B cell (primary cell): ENCODE data around the gene ARHGEF37. TPM values are rescaled to one million over a fixed set of nuclear protein-coding genes. Genes with fewer than 3 reads are reported as not detected.
"Not testable (repeated sequence)": the region's sequence is repeated elsewhere in the genome, so short reads cannot be mapped to it uniquely, and the experiment has no call there.

Experiments used
- ATAC-seq: fragments of 200-7000 bp; cut with Tn5 transposase; one replicate; pipeline ENCODE4 v1.10.0; 2021; ENCODE audit warnings: low read depth, mild to moderate bottlenecking, moderate number of reproducible peaks, moderate library complexity
- CTCF ChIA-PET: fragments of 350-600 bp; sonication (Branson Sonifier 250); formaldehyde crosslinking; loops from one replicate; lab custom pipeline; 2021; ENCODE audit warnings: antibody characterized with exemption, inconsistent platforms; lab: Charles Lee
- POLR2A ChIA-PET: fragments of 350-600 bp; sonication (Branson Sonifier 250); formaldehyde crosslinking; loops from one replicate; lab custom pipeline; 2021; ENCODE audit warnings: antibody characterized with exemption; lab: Charles Lee
- DNase-seq: peaks from one replicate; pipeline ENCODE4 v3.0.0; 2013
- H2AFZ ChIP-seq: 2 replicates; pipeline ENCODE4 v1.6.1; 2012; ENCODE audit warnings: mild to moderate bottlenecking, low read depth, low read length; ENCODE audit not compliant: insufficient read depth, poor library complexity, severe bottlenecking
- H3K27ac ChIP-seq, 2 donors: 1 replicate in 1 of 2; 2 replicates in 1 of 2; pipeline ENCODE4 v1.5.1; 2012 to 2013; ENCODE audit warnings: low read length in 2 of 2, mild to moderate bottlenecking in 2 of 2, moderate library complexity in 1 of 2
- H3K27me3 ChIP-seq, 4 experiments: fragments of 200-600 bp in 1 of 4; sonication (generic) in 1 of 4; replicated peaks in 1 of 4; 1 replicate in 2 of 4; 2 replicates in 2 of 4; pipeline versions ENCODE4 v1.6.1 to v1.7.0; 2013 to 2016; ENCODE audit warnings: low read length in 3 of 4, mild to moderate bottlenecking in 2 of 4, mixed read lengths in 1 of 4, moderate library complexity in 1 of 4; ENCODE audit not compliant: insufficient read depth in 4 of 4, control insufficient read depth in 3 of 4; ENCODE audit errors: control extremely low read depth in 1 of 4
- H3K36me3 ChIP-seq, 2 experiments: replicated peaks in 1 of 2; 1 replicate in 1 of 2; 2 replicates in 1 of 2; pipeline versions ENCODE4 v1.6.1 to v1.7.1; 2013; ENCODE audit warnings: low read length in 1 of 2; ENCODE audit not compliant: insufficient read depth in 2 of 2, control insufficient read depth in 1 of 2; ENCODE audit errors: control extremely low read depth in 1 of 2, extremely low read depth in 1 of 2
- H3K4me1 ChIP-seq, 2 donors: fragments of 200-600 bp in 1 of 2; sonication (generic) in 1 of 2; 1 replicate in 1 of 2; 2 replicates in 1 of 2; pipeline versions ENCODE4 v1.5.1 to v1.6.1; 2013 to 2017; ENCODE audit warnings: low read length in 2 of 2; ENCODE audit not compliant: control insufficient read depth in 2 of 2, insufficient read depth in 2 of 2
- H3K4me2 ChIP-seq: replicated peaks from 2 replicates; pipeline ENCODE3; 2012; ENCODE audit warnings: mild to moderate bottlenecking, low read depth, low read length; ENCODE audit not compliant: poor library complexity, severe bottlenecking
- H3K4me3 ChIP-seq, 5 experiments: fragments of 200-600 bp in 1 of 5; sonication (generic) in 1 of 5; 1 replicate in 3 of 5; 2 replicates in 2 of 5; pipeline versions ENCODE4 v1.5.1 to v1.7.0; 2011 to 2016; ENCODE audit warnings: low read length in 4 of 5, mild to moderate bottlenecking in 4 of 5, low read depth in 2 of 5, control low read depth in 1 of 5, moderate library complexity in 1 of 5; ENCODE audit not compliant: insufficient read depth in 1 of 5; ENCODE audit errors: control extremely low read depth in 1 of 5, extremely low read depth in 1 of 5
- H3K79me2 ChIP-seq: fragments of 200-600 bp; sonication (generic); one replicate; pipeline ENCODE4 v1.6.0; 2016; ENCODE audit warnings: low read length; ENCODE audit not compliant: control insufficient read depth, insufficient read depth
- H3K9ac ChIP-seq: fragments of 200-600 bp; sonication (generic); 2 replicates; pipeline ENCODE4 v1.6.1; 2017; ENCODE audit warnings: mild to moderate bottlenecking, low read length, moderate library complexity
- H3K9me3 ChIP-seq, 3 donors: one replicate each; pipeline versions ENCODE4 v1.6.1 to v1.7.1; 2013; ENCODE audit warnings: low read length in 2 of 3; ENCODE audit not compliant: control insufficient read depth in 2 of 3, insufficient read depth in 1 of 3; ENCODE audit errors: control extremely low read depth in 1 of 3
- H4K20me1 ChIP-seq: 2 replicates; pipeline ENCODE4 v1.6.0; 2012; ENCODE audit warnings: mild to moderate bottlenecking, low read length; ENCODE audit not compliant: insufficient read depth, control insufficient read depth, poor library complexity, severe bottlenecking
- H3K27ac Mint-ChIP-seq: one replicate; pipeline ENCODE4 v1.8.0; 2021; ENCODE audit warnings: mixed read lengths
- H3K27me3 Mint-ChIP-seq: one replicate; pipeline ENCODE4 v1.8.0; 2021; ENCODE audit warnings: mixed read lengths
- H3K4me1 Mint-ChIP-seq: one replicate; pipeline ENCODE4 v1.8.0; 2021; ENCODE audit warnings: mixed read lengths
- H3K4me3 Mint-ChIP-seq: one replicate; pipeline ENCODE4 v1.8.0; 2021; ENCODE audit warnings: mixed read lengths
- H3K9me3 Mint-ChIP-seq: one replicate; pipeline ENCODE4 v1.8.0; 2022; ENCODE audit warnings: mixed read lengths; ENCODE audit not compliant: insufficient read depth
- EZH2 ChIP-seq: IDR thresholded peaks from 2 replicates; pipeline ENCODE4 v1.6.1; 2012; ENCODE audit warnings: borderline replicate concordance, low read depth, mild to moderate bottlenecking, moderate library complexity, low read length; ENCODE audit not compliant: insufficient read depth, poor library complexity, severe bottlenecking
- WGBS: methylation state at CpG from one replicate; pipeline ENCODE4 v1.1.5; 2013; ENCODE audit warnings: missing lambda C conversion rate; ENCODE audit not compliant: insufficient coverage; 5-methylcytosine and 5-hydroxymethylcytosine counted together
- intact Hi-C: fragments of 100-400 bp; cut with micrococcal nuclease; formaldehyde crosslinking; loops from one replicate; pipeline ENCODE4 v1.10.0; 2022
- polyA plus RNA-seq: library from polyadenylated mRNA; depleted of rRNA; stranded (reverse); fragments of >200 nt; gene quantifications from 2 replicates; pipeline ENCODE4 v1.2.3, GENCODE V29; 2012
- total RNA-seq, 2 donors: library from RNA; stranded (reverse); fragments of 120-200 nt in 1 of 2; gene quantifications; 1 replicate in 1 of 2; 2 replicates in 1 of 2; pipeline versions ENCODE4 v1.2.3 to v1.2.4, GENCODE V29; 2013 to 2022
- TF ChIP-seq, protein P1 (sequence below): fragments of 200-600 bp; IDR thresholded peaks from one replicate; pipeline ENCODE4 v1.8.0; 2022; ENCODE audit warnings: antibody characterized with exemption, mild to moderate bottlenecking

The ARHGEF37 gene
- total and polyA plus RNA-seq, 2 donors (not counting 1 experiment from before 2014, with no cell fraction given) = 0.06 to 1.7 TPM

DNA sequence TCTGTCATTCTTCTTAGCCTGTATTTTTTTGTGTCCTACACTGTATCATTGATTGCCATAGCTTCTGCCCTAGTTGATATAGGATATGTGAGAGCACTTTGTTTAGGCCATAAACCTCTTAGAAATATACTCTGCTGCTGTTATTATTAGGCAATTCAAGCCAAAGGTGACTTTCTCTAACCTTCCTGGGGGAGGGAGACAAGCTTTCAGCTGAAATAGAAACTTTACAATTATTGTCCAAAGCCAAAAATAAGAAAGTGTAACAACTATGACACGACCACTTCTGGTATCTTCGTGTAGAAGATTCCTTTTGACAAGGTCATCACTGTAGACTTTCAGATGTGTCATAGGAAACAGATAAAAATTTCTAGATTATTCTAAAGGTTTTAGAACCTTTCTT, 17.8 kb upstream of the ARHGEF37 start:
- DNase-seq = no peak
- H3K27ac ChIP-seq = no peak overlapping the region
- no peak overlapping the region for H3K4me3 ChIP-seq
- intact Hi-C loops = loop anchor here (5.0 kb wide), 1 partner anchor 831 kb away; no protein-coding TSS in a partner anchor
- H3K36me3 ChIP-seq = no peaks in the 10 kb centered on the region
- H3K9me3 ChIP-seq = no peaks in the 10 kb centered on the region
- H4K20me1 ChIP-seq = no peaks in the 10 kb centered on the region
- H3K9me3 Mint-ChIP-seq = no peaks in the 10 kb centered on the region
- CTCF ChIA-PET = interaction anchor here (0.6 to 5.0 kb wide), 12 partner anchors 10 to 245 kb away, joined by 3 to 67 read pairs (median 4); partner anchors contain the start of genes CSNK1A1 and IL17B
- no CpG with 5 or more reads among the region's 2 CpGs for WGBS
- H3K4me1 Mint-ChIP-seq = no peaks in the 10 kb centered on the region
- H3K9ac ChIP-seq = no peak overlapping the region
- no peaks in the 10 kb centered on the region for H3K27me3 ChIP-seq
- H3K27me3 Mint-ChIP-seq = no peaks in the 10 kb centered on the region
- H3K27ac Mint-ChIP-seq = no peak overlapping the region
- POLR2A ChIA-PET = no interaction called here
- H3K4me3 Mint-ChIP-seq = no peak overlapping the region
- no peak overlapping the region for H3K4me2 ChIP-seq
- ATAC-seq = no peak
- H3K4me1 ChIP-seq = no peaks in the 10 kb centered on the region
- TF ChIP-seq EZH2 = no peak
- TF ChIP-seq, protein P1, sequence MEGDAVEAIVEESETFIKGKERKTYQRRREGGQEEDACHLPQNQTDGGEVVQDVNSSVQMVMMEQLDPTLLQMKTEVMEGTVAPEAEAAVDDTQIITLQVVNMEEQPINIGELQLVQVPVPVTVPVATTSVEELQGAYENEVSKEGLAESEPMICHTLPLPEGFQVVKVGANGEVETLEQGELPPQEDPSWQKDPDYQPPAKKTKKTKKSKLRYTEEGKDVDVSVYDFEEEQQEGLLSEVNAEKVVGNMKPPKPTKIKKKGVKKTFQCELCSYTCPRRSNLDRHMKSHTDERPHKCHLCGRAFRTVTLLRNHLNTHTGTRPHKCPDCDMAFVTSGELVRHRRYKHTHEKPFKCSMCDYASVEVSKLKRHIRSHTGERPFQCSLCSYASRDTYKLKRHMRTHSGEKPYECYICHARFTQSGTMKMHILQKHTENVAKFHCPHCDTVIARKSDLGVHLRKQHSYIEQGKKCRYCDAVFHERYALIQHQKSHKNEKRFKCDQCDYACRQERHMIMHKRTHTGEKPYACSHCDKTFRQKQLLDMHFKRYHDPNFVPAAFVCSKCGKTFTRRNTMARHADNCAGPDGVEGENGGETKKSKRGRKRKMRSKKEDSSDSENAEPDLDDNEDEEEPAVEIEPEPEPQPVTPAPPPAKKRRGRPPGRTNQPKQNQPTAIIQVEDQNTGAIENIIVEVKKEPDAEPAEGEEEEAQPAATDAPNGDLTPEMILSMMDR = no peak
- no peak overlapping the region for H2AFZ ChIP-seq
- H3K79me2 ChIP-seq = no peaks in the 10 kb centered on the region

- H3K27ac ChIP-seq, H3K4me2 ChIP-seq, H3K27me3 ChIP-seq, H3K4me1 Mint-ChIP-seq, H3K27me3 Mint-ChIP-seq, H3K9me3 Mint-ChIP-seq, H3K27ac Mint-ChIP-seq, H3K36me3 ChIP-seq, H3K9me3 ChIP-seq, H2AFZ ChIP-seq, POLR2A ChIA-PET, H3K9ac ChIP-seq, H3K79me2 ChIP-seq, H3K4me1 ChIP-seq, H3K4me3 Mint-ChIP-seq, H4K20me1 ChIP-seq, H3K4me3 ChIP-seq: not testable (repeated sequence)
- 85% methylated on average over 9 of the region's 15 CpGs for WGBS
- TF ChIP-seq, protein P1 = peak; percentile 79
- peak; percentile 88 for ATAC-seq
- DNase-seq = peak; percentile 79
- intact Hi-C loops = loop anchor here (5.0 kb wide), 1 partner anchor 832 kb away; no protein-coding TSS in a partner anchor
- CTCF ChIA-PET = interaction anchor here (0.6 to 3.4 kb wide), 36 partner anchors 13 to 264 kb away, joined by 3 to 37 read pairs (median 4); partner anchors contain the start of genes ARHGEF37, CSNK1A1 and IL17B
These were observed 16.7 kb upstream of the ARHGEF37 start for GRCh38 chr5:149564542-149565140.
